ENCODE results near the gene FHIP2A.

DNA sequence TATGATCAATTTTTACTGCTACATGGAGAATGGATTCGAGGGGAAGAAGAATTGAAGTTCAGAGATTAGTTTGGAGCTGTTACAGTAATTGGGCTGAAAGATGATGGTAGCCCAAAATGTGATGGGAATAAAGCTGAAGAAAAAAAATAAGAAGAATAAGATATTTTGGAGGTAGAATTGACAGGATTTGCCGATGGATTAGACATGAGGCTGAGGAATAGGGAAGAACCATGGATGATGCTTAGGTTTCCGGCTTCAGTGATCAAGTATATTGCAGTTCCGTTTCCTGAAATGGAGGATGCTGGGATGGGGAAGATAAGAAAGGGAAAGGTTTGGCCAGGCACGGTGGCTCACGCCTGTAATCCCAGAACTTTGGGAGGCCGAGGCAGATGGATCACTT, 38.9 kb upstream of the FHIP2A start:
- TF ChIP-seq, protein P1, sequence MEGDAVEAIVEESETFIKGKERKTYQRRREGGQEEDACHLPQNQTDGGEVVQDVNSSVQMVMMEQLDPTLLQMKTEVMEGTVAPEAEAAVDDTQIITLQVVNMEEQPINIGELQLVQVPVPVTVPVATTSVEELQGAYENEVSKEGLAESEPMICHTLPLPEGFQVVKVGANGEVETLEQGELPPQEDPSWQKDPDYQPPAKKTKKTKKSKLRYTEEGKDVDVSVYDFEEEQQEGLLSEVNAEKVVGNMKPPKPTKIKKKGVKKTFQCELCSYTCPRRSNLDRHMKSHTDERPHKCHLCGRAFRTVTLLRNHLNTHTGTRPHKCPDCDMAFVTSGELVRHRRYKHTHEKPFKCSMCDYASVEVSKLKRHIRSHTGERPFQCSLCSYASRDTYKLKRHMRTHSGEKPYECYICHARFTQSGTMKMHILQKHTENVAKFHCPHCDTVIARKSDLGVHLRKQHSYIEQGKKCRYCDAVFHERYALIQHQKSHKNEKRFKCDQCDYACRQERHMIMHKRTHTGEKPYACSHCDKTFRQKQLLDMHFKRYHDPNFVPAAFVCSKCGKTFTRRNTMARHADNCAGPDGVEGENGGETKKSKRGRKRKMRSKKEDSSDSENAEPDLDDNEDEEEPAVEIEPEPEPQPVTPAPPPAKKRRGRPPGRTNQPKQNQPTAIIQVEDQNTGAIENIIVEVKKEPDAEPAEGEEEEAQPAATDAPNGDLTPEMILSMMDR (conservative IDR thresholded peaks at IDR 0.05; ENCODE audit: low read depth in 2 of 2): no peak
- TF ChIP-seq POLR2AphosphoS5 (IDR thresholded peaks at IDR 0.05; ENCODE audit: low read depth) (no peak), ZNF114 (CRISPR knock-in tag; IDR thresholded peaks at IDR 0.05) (no peak), NANOG (IDR thresholded peaks at IDR 0.05; ENCODE audit: borderline replicate concordance) (no peak), EZH2 (IDR thresholded peaks at IDR 0.05; ENCODE audit: low read depth, unreplicated experiment) (no peak), EZH2phosphoT487 (IDR thresholded peaks at IDR 0.05; ENCODE audit: unreplicated experiment) (no peak), CREB1 (CRISPR knock-in tag; IDR thresholded peaks at IDR 0.05; ENCODE audit: low read depth) (no peak), JUNB (IDR thresholded peaks at IDR 0.05; ENCODE audit: unreplicated experiment) (no peak), ZNF331 (CRISPR knock-in tag; IDR thresholded peaks at IDR 0.05; ENCODE audit: low read depth) (no peak), STAT1 (IDR thresholded peaks at IDR 0.05; ENCODE audit: unreplicated experiment) (no peak)
- TF ChIP-seq, protein P2, sequence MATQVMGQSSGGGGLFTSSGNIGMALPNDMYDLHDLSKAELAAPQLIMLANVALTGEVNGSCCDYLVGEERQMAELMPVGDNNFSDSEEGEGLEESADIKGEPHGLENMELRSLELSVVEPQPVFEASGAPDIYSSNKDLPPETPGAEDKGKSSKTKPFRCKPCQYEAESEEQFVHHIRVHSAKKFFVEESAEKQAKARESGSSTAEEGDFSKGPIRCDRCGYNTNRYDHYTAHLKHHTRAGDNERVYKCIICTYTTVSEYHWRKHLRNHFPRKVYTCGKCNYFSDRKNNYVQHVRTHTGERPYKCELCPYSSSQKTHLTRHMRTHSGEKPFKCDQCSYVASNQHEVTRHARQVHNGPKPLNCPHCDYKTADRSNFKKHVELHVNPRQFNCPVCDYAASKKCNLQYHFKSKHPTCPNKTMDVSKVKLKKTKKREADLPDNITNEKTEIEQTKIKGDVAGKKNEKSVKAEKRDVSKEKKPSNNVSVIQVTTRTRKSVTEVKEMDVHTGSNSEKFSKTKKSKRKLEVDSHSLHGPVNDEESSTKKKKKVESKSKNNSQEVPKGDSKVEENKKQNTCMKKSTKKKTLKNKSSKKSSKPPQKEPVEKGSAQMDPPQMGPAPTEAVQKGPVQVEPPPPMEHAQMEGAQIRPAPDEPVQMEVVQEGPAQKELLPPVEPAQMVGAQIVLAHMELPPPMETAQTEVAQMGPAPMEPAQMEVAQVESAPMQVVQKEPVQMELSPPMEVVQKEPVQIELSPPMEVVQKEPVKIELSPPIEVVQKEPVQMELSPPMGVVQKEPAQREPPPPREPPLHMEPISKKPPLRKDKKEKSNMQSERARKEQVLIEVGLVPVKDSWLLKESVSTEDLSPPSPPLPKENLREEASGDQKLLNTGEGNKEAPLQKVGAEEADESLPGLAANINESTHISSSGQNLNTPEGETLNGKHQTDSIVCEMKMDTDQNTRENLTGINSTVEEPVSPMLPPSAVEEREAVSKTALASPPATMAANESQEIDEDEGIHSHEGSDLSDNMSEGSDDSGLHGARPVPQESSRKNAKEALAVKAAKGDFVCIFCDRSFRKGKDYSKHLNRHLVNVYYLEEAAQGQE (IDR thresholded peaks at IDR 0.05; ENCODE audit: unreplicated experiment): no peak
- TF ChIP-seq, protein P3, sequence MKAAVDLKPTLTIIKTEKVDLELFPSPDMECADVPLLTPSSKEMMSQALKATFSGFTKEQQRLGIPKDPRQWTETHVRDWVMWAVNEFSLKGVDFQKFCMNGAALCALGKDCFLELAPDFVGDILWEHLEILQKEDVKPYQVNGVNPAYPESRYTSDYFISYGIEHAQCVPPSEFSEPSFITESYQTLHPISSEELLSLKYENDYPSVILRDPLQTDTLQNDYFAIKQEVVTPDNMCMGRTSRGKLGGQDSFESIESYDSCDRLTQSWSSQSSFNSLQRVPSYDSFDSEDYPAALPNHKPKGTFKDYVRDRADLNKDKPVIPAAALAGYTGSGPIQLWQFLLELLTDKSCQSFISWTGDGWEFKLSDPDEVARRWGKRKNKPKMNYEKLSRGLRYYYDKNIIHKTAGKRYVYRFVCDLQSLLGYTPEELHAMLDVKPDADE (IDR thresholded peaks at IDR 0.05): no peak
- TF ChIP-seq, protein P4, sequence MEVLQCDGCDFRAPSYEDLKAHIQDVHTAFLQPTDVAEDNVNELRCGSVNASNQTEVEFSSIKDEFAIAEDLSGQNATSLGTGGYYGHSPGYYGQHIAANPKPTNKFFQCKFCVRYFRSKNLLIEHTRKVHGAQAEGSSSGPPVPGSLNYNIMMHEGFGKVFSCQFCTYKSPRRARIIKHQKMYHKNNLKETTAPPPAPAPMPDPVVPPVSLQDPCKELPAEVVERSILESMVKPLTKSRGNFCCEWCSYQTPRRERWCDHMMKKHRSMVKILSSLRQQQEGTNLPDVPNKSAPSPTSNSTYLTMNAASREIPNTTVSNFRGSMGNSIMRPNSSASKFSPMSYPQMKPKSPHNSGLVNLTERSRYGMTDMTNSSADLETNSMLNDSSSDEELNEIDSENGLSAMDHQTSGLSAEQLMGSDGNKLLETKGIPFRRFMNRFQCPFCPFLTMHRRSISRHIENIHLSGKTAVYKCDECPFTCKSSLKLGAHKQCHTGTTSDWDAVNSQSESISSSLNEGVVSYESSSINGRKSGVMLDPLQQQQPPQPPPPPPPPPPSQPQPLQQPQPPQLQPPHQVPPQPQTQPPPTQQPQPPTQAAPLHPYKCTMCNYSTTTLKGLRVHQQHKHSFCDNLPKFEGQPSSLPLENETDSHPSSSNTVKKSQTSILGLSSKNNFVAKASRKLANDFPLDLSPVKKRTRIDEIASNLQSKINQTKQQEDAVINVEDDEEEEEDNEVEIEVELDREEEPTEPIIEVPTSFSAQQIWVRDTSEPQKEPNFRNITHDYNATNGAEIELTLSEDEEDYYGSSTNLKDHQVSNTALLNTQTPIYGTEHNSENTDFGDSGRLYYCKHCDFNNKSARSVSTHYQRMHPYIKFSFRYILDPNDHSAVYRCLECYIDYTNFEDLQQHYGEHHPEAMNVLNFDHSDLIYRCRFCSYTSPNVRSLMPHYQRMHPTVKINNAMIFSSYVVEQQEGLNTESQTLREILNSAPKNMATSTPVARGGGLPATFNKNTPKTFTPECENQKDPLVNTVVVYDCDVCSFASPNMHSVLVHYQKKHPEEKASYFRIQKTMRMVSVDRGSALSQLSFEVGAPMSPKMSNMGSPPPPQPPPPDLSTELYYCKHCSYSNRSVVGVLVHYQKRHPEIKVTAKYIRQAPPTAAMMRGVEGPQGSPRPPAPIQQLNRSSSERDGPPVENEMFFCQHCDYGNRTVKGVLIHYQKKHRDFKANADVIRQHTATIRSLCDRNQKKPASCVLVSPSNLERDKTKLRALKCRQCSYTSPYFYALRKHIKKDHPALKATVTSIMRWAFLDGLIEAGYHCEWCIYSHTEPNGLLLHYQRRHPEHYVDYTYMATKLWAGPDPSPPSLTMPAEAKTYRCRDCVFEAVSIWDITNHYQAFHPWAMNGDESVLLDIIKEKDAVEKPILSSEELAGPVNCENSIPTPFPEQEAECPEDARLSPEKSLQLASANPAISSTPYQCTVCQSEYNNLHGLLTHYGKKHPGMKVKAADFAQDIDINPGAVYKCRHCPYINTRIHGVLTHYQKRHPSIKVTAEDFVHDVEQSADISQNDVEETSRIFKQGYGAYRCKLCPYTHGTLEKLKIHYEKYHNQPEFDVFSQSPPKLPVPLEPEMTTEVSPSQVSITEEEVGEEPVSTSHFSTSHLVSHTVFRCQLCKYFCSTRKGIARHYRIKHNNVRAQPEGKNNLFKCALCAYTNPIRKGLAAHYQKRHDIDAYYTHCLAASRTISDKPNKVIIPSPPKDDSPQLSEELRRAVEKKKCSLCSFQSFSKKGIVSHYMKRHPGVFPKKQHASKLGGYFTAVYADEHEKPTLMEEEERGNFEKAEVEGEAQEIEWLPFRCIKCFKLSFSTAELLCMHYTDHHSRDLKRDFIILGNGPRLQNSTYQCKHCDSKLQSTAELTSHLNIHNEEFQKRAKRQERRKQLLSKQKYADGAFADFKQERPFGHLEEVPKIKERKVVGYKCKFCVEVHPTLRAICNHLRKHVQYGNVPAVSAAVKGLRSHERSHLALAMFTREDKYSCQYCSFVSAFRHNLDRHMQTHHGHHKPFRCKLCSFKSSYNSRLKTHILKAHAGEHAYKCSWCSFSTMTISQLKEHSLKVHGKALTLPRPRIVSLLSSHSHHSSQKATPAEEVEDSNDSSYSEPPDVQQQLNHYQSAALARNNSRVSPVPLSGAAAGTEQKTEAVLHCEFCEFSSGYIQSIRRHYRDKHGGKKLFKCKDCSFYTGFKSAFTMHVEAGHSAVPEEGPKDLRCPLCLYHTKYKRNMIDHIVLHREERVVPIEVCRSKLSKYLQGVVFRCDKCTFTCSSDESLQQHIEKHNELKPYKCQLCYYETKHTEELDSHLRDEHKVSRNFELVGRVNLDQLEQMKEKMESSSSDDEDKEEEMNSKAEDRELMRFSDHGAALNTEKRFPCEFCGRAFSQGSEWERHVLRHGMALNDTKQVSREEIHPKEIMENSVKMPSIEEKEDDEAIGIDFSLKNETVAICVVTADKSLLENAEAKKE (CRISPR knock-in tag; IDR thresholded peaks at IDR 0.05): no peak
